ENCODE measurements around the gene SPAG4. TPM values are rescaled to one million over a fixed set of nuclear protein-coding genes. Genes with fewer than 3 reads are reported as not detected.

Gene SPAG4, protein sequence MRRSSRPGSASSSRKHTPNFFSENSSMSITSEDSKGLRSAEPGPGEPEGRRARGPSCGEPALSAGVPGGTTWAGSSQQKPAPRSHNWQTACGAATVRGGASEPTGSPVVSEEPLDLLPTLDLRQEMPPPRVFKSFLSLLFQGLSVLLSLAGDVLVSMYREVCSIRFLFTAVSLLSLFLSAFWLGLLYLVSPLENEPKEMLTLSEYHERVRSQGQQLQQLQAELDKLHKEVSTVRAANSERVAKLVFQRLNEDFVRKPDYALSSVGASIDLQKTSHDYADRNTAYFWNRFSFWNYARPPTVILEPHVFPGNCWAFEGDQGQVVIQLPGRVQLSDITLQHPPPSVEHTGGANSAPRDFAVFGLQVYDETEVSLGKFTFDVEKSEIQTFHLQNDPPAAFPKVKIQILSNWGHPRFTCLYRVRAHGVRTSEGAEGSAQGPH
- 1 to 10 TPM; 2.7 to 3.2 TPM for total RNA-seq

DNA sequence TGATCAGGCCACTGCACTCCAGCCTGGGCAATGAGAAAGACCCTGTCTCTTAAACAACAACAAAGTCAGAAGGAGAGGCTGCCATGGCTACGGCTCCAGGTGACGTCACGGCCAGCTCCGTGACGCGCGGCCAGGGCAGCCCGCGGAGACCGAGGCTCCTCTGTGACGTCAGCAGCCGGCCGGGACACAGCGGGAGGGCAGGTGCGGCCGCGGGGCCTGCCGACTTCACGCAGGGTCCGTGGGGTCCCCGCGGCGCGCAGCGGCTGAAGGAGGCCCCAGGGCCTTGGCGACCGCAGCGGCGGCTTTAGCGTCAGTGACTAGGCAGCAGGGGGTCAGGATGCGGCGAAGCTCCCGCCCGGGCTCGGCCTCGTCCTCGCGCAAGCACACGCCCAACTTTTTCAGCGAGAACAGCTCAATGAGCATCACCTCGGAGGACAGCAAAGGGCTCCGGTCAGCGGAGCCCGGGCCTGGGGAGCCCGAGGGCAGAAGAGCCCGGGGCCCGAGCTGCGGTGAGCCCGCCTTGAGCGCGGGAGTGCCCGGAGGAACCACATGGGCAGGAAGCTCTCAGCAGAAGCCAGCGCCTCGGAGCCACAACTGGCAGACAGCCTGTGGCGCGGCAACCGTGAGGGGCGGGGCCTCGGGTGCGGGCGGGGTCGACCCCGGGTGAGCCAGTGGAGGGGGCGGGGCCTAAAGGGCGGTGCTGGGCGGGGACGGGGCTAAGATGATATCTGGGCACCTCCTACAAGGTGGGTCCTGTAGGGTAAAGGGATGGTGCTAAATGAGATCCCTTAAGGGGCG is at the start of gene SPAG4:
SPAG4 (plus strand) TSS at position 163 of the 798 bp plus-strand sequence; CDS start at position 338, 175 bp downstream.

DNA sequence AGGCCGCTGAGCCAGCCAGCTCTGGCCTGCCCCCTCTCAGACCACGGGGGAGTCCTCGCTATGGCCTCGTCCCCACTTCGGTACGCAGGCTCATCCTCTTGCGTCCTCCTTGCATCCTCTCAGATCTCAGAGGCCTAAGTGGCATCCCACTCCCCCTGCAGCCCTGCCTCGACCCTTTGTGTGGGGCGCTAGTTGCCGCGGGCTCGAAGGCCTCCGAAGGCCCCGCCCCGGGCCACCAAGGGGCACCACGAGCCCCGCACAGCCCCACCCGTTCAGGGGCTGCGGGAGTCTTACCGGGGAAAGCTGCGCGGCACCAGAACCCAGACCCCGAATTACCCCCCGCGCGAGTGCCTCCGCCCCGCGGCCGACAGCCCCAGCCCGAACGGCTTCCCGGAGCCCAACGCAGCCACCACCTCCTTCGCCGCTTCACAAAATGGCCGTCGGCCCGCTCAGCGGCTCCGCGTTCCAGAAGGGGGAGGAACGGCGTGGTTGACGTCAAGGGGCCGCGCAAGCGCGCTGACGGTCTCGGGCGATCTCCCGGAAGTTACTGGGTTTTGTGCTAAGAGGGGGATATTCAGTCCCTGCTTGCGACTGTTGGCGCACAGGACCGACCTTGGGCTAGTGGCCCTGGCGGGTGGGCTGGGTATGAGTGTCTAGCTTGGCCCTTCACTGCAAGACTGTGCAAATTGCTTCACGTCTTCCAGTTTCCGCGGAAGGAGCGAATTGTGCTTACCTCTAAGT is 49.0 kb downstream of the SPAG4 start, which contains the start of the genes CPNE1 and RBM12:
CPNE1 (minus strand) TSS at position 435 of the 741 bp plus-strand sequence. CDS start 31,977 bp downstream, outside the sequence.
RBM12 (minus strand) TSS at position 435 of the 741 bp plus-strand sequence. CDS start 9,578 bp downstream, outside the sequence.

Other genes starting within 250 kb of the SPAG4 start
- 10 to 100 TPM; 48.3 to 49.1 TPM for gene UQCC1, start 203.9 kb upstream of the SPAG4 start, total RNA-seq
- not detected for gene GDF5, start 177.6 kb upstream of the SPAG4 start, total RNA-seq
- gene CEP250, start 160.2 kb upstream of the SPAG4 start, total RNA-seq = 10 to 100 TPM; 59.9 to 61.0 TPM
- not detected for gene C20orf173, start 86.2 kb upstream of the SPAG4 start, total RNA-seq
- 100 to 1,000 TPM; 181 to 186 TPM for gene ERGIC3, start 73.8 kb upstream of the SPAG4 start, total RNA-seq
- gene CPNE1, start 49.1 kb downstream of the SPAG4 start, total RNA-seq = 100 to 1,000 TPM; 289 to 291 TPM
- 100 to 1,000 TPM; 113 to 114 TPM for gene RBM12, start 49.1 kb downstream of the SPAG4 start, total RNA-seq
- 10 to 100 TPM; 24.7 to 25.2 TPM for gene NFS1, start 83.5 kb downstream of the SPAG4 start, total RNA-seq
- gene ROMO1, start 83.6 kb downstream of the SPAG4 start, total RNA-seq = 100 to 1,000 TPM in 1 of 2 experiments, 10 to 100 TPM in 1; 96.3 to 108 TPM
- gene RBM39, start 126.4 kb downstream of the SPAG4 start, total RNA-seq = 100 to 1,000 TPM; 356 to 377 TPM
- gene PHF20, start 156.2 kb downstream of the SPAG4 start, total RNA-seq = 10 to 100 TPM; 49.5 to 51.6 TPM

All from activated naive CD4-positive, alpha-beta T cell treated with anti-CD3 and anti-CD28 coated beads, Interleukin-2, amount 10 ng/mL, durations not matched to agents 5 hours and 36 hours (primary cell).